Activated CD4-positive, alpha-beta T cell treated with anti-CD3 and anti-CD28 coated beads, Interleukin-2, amount 50 U/mL, for 24 hours (primary cell): Measurements from ENCODE around the gene LSP1.
A peak's percentile ranks its signal among the peaks of the same experiment; 100 is the strongest.

Experiments used
- DNase-seq, 2 donors: peaks; one replicate each; pipeline ENCODE4 v3.0.0-alpha.2; 2020; ENCODE audit warnings: low read depth in 1 of 2, low spot score in 1 of 2

The LSP1 gene

GRCh38 chr11:1824221-1825038 is 28.5 kb upstream of the LSP1 start:
- no peak for DNase-seq

DNA sequence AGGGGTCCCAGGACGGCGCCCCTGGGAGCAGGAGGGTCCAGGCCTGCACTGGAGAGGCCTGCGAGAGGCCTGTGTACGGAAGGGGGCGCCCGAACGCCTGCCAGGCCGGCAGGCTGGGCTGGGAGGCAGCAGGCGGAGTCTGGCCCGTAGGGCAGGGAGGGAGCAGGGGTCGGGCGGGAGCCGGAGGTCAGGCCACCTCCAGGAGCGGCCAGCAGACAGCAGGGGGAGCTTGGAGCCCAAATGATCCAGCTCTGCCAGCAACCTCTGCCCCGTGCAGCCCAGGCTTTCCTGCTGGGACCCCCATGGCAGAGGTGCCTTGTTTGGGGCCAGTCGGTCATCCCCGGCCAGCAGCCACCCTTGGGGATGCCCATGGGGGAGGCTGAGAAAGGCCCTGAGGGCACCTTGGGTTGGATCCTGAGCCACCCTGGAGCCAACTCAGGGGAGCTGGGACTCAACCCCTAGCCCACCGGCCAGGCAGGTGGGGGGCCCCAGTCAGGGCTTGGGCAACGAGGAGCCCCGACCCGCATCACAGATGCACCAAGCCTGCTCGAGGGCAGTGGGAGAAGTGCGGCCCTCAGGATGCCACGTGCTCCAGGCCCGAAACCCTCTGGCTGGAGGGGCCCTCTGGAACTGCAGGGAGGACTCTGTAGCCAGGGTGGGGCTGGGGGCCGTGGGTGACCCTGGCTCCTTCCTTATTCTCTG is 27.7 kb upstream of the LSP1 start:
- DNase-seq = no peak

DNA sequence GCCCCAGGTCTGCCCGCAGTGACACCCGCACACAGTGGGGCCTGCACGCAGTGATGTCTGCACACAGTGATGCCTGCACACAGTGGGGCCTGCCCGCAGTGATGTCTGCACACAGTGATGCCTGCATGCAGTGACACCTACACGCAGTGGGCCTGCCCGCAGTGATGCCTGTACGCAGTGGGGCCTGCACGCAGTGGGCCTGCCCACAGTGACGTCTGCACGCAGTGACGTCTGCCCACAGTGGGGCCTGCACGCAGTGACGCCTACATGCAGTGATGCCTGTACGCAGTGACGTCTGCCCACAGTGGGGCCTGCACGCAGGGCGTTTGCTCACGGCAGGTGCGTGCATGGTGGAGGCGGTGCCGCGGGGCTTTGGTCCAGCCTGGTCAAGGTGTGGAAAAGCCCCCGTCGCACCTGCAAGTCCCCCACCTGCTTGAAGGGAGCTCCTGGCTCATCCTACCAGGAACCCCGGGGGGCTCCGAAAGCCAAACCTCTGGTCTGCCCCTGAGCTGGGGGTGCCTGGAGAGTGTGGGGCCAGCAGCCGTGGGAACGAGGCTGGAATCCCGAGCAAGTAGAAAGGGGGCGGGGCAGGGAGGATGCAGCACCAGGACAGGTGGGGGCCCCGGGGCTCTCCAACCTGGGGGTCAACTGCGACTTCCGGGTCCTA is 27.0 kb upstream of the LSP1 start:
- no peak for DNase-seq

- no peak for DNase-seq
Measured at GRCh38 chr11:1826552-1827094, 26.3 kb upstream of the LSP1 start.

GRCh38 chr11:1827095-1827813 is 25.6 kb upstream of the LSP1 start:
- DNase-seq = no peak

GRCh38 chr11:1827931-1828330 is 25.0 kb upstream of the LSP1 start:
- no peak for DNase-seq

- no peak for DNase-seq
Measured at GRCh38 chr11:1828542-1828941, 24.3 kb upstream of the LSP1 start.

DNA sequence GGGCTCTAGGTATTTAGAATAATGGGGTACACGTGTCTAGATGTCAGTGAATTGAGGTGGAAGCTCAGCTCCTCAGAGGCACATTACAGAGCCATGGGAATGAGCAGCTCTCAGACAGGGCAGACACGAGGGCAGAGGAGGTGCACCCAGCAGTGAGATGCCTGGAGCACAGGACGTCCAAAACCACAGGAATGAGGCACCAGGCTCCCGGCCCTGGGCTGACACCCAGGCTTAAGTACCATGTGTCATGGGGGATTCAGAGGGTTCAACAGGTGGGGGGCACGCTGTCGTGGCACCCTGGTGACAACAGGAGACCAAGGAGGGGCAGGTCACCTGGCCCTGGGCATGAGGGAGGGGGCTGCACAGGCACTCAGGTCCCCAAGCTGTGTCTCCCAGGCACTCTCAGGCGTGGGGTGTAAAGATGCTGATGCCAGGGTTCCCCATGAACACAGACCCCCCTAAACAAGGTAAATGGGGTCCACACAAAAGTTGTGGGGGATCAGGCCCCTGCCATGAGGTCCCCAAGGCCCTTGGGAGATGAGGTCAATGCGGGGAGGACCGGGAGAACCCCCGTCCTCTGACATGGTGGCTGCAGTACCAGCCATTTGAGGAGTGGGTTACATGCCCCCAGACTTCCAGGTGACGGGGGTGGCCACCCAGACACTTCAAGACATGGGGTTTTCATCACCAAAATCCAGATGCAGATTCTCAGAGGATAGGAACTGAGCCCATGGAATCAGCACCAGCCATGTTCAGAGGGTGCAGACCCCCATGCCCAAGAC is 23.7 kb upstream of the LSP1 start:
- no peak for DNase-seq

- DNase-seq = no peak
Measured at GRCh38 chr11:1830004-1830321, 22.9 kb upstream of the LSP1 start.

DNA sequence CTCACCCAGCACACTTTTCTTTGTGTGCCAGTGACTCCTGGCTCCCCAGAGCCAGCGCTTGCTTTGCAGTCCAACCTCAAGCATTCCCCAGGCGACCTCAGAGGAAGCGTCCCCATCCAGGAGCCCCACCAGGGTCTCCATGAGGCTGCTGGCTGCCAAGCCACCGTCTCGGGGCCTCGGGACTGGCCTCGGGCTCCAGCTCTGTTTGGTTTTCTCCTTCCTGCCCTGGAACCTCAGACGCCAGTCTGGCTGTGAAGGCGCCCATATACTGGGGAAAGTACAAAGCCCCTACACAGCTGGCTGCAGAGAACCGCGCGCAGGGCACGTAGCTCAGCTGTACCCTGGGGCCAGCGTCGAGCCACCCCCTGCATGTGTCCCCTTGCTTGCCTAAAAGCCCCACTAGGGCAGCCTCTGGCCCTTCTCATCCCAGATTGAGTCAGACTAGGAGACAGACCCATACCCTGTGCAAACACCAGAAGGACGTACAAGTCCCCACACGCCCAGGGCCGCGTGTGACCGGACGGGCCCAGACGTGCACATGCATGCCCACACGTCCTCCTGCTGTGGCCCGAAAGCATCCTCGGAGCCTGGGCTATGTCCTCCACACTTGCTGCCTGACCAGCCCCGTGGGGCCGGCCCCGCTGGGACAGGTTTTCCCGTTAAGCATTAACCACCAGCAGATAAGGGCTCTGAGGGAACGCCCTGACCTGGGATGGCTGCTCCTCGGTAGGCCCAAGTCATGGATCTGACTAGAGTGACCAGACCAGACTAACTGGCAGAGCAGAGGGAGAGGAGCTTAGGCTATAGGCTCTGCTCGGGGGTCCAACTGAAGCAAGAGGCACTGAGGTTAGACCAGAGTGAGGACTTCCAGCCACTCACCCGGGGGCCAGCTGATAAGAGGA is 22.3 kb upstream of the LSP1 start:
- DNase-seq = no peak

DNA sequence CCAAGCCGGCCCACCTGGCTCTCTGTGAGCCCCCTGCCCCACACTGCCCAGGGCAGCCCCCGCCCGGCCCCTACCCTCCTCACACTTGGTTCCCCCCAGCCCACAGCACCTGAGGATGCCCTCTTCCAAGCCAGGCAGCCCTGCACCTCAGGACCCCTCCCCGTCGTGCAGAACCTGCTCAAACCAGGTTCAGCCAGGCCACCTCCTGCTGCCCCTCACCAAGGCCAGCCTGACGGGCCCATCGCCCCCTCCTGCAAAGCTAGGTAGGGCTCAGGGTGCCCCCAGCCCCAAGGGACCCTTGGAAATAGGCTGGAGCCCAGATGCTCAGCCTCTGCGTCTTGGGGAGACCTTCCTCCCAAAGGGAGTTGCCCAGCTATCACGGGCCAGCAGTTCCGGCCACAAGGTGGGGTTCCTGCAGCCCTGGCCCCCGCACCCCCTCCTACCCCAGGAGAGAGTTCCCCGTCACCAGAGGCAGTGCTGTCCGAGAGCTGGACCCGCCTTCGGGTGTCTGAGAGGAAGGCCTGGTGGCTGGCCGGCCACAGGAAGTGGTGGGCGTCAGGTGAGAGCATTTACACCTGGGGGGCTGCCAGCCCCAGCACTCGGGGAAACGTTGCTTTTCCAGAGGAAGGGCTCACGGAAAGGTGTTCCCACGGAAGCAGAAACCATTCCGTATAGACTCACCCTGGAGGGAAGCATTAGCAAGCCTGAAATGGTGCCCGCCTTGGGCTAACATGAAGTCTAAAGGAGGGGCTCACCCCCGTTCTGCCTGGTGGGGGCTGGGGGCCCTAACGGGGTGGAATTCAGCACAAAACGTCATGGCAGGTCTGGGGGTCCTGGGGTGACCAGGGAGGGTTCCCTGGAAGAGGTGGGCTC is 21.3 kb upstream of the LSP1 start:
- DNase-seq = no peak

DNA sequence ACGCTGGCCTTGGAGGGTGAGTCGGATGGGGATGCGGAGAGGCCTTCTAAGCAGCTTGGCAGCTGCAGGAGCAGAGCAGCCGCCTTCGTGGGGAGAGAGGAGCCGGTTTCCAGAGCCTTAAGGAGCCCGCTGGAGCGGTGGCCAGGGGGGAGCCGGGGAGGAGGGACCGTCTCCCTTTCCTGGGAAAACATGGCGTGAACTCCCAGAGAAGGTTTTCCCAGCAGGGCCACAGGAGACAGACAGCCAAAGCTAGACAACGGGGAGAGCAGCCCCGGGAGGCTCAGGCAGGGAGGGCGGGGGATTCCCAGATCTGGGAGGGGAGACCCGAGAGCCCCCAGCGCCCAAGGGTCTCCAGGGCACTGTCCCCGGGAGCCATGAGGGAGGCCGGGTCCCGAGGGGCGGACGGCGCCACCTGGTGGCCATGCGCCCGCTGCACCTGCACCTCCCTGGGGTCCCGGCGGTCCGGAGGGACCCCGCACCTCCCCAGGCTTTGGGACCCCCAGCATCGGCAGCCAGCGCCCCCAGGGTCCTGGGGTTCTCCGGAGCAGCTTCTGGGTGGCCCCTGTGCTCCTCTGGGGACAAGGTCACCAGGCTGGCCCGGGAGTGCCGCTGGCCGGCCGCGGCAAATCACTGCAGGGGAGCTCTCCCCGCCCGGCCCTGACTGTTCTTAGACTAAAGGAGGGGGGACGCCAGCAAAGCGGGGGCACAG is 20.5 kb upstream of the LSP1 start:
- DNase-seq = peak; percentile 30 to 63

DNA sequence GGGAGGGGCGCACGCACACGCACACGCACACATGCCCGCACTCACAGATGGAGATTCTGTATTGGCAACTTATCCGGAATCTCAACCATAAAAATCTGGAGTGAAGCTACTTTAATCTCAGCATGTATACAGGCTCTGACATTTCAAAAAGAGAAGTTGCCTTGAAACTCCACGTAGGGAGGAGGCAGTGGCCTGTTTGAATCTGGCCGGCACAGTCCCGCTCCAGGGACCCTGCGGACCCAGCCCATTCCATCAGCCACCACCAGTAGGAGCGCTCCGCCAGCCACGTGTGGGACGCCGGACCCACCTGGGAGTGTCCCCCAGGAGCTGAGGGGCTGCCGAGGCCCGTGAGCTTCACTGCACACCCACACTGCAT is 20.0 kb upstream of the LSP1 start:
- no peak for DNase-seq

GRCh38 chr11:1834062-1834610 is 18.7 kb upstream of the LSP1 start:
- DNase-seq = no peak

DNA sequence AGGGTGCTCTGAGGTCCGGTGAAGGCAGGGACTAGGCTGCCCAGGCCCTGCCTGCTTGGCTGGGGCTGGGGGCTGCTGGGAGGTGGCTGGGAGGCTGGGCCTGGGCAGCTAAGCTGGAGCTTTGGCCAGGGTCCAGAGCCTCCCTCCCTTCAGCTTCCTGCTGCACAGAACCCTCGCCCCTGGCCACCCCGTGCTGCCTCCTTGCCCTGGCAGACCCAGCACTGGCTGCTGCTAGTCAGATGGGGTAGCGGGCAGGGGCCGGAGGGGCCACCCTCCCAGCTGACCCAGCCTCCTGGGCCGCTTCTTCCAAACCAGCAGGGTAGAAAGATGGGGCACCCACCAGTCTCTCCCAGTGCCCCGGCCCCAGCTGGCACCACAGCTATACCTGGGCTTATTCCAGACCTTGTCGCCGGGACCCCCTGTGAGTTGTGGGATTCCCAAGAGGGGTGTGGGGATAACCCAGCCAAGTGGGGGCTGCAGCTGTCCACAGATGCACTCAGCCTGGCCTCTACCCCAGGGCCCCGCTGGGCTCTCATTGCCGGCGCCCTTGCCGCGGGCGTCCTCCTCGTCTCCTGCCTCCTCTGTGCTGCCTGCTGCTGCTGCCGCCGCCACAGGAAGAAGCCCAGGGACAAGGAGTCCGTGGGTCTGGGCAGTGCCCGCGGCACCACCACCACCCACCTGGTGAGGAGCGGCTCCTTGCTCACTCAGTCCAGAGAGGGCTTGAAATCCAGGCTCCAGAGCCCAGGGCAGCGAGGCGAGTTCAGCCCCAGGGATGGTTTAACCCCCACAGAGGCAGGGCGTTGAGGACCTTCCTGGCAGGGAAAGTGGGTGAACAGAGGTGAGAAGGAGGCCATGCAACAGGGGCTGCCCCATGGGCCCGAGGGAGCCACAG is 17.9 kb upstream of the LSP1 start, which contains the start of gene SYT8:
SYT8 (plus strand) TSS at position 212 of the 892 bp plus-strand sequence; CDS start at position 328, 116 bp downstream.
- DNase-seq = no peak

DNA sequence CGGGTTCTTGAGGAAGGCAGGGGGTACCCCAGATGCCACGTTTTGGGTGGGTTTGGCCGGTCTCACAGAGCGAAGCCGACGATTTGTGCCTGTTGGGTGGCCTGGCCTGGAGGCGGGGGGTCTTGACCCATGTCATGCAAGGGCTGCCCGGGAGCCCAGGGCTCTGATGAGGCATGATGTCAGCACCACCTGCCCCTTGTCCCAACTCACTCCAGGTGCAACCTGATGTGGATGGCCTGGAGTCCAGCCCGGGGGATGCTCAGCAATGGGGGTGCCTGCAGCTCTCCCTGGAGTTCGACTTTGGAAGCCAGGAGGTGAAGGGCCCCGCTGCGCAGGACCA is 17.2 kb upstream of the LSP1 start:
- no peak for DNase-seq
